GM23338 (cell line): ENCODE measurements around the gene COL9A3. TPM values are rescaled to one million over a fixed set of nuclear protein-coding genes. Genes with fewer than 3 reads are reported as not detected.

ENCODE experiments used
- ATAC-seq: fragments of 200-7000 bp; cut with Tn5 transposase; 3 replicates; pipeline ENCODE4 v1.9.1; 2020
- DNase-seq: peaks from one replicate; pipeline ENCODE4 v3.0.0-alpha.2; 2015; ENCODE audit warnings: low spot score
- H2AFZ ChIP-seq: fragments of 200-600 bp; sonication (generic); 2 replicates; pipeline ENCODE4 v1.8.0; 2016; ENCODE audit warnings: antibody characterized with exemption, mild to moderate bottlenecking, moderate library complexity
- H3F3A ChIP-seq: fragments of 200-600 bp; sonication (generic); replicated peaks from 2 replicates; pipeline ENCODE4 v1.8.0; 2017; ENCODE audit warnings: antibody characterized with exemption, mixed run types, low read depth
- H3K27ac ChIP-seq: fragments of 200-600 bp; sonication (generic); 2 replicates; pipeline ENCODE4 v1.6.1; 2016; ENCODE audit warnings: low read depth
- H3K27me3 ChIP-seq: fragments of 200-600 bp; sonication (generic); 2 replicates; pipeline ENCODE4 v1.8.0; 2016; ENCODE audit warnings: mild to moderate bottlenecking, mixed run types, moderate library complexity; ENCODE audit not compliant: insufficient read depth
- H3K36me3 ChIP-seq: fragments of 200-600 bp; sonication (generic); 2 replicates; pipeline ENCODE4 v1.8.0; 2016; ENCODE audit warnings: mild to moderate bottlenecking; ENCODE audit not compliant: insufficient read depth
- H3K4me1 ChIP-seq: fragments of 200-600 bp; sonication (generic); 2 replicates; pipeline ENCODE4 v1.8.0; 2016; ENCODE audit warnings: mild to moderate bottlenecking, moderate library complexity; ENCODE audit not compliant: insufficient read depth
- H3K4me2 ChIP-seq: fragments of 200-600 bp; sonication (generic); 2 replicates; pipeline ENCODE4 v1.7.1; 2017; ENCODE audit warnings: mixed run types
- H3K4me3 ChIP-seq: fragments of 200-600 bp; sonication (generic); 2 replicates; pipeline ENCODE4 v1.6.1; 2016; ENCODE audit warnings: mixed run types
- H3K79me2 ChIP-seq: fragments of 200-600 bp; sonication (generic); replicated peaks from 2 replicates; pipeline ENCODE4 v1.8.0; 2017; ENCODE audit warnings: mild to moderate bottlenecking; ENCODE audit not compliant: insufficient read depth
- H3K9me2 ChIP-seq: fragments of 200-600 bp; sonication (generic); 2 replicates; pipeline ENCODE4 v1.8.0; 2017; ENCODE audit not compliant: insufficient read depth
- H4K20me1 ChIP-seq: fragments of 200-600 bp; sonication (generic); replicated peaks from 2 replicates; pipeline ENCODE4 v1.8.0; 2017; ENCODE audit warnings: mild to moderate bottlenecking; ENCODE audit not compliant: insufficient read depth
- H3K27ac Mint-ChIP-seq: 2 replicates; pipeline ENCODE4 v1.8.0; 2020; ENCODE audit warnings: inconsistent platforms, mild to moderate bottlenecking, moderate library complexity, mixed read lengths
- H3K27me3 Mint-ChIP-seq: 3 replicates; pipeline ENCODE4 v1.8.0; 2022; ENCODE audit warnings: low read depth, mild to moderate bottlenecking, moderate library complexity, mixed read lengths, inconsistent platforms; ENCODE audit not compliant: insufficient read depth, poor library complexity
- H3K36me3 Mint-ChIP-seq: 3 replicates; pipeline ENCODE4 v1.8.0; 2021; ENCODE audit warnings: low read depth, mild to moderate bottlenecking, inconsistent platforms, moderate library complexity, mixed read lengths
- H3K4me1 Mint-ChIP-seq: 3 replicates; pipeline ENCODE4 v1.8.0; 2020; ENCODE audit warnings: mild to moderate bottlenecking, inconsistent platforms, mixed read lengths
- H3K4me3 Mint-ChIP-seq: 3 replicates; pipeline ENCODE4 v1.8.0; 2021; ENCODE audit warnings: moderate library complexity, mild to moderate bottlenecking, inconsistent platforms, mixed read lengths
- H3K9me3 Mint-ChIP-seq: 3 replicates; pipeline ENCODE4 v1.8.0; 2020; ENCODE audit warnings: moderate library complexity, mild to moderate bottlenecking, inconsistent platforms, mixed read lengths
- CREB1 ChIP-seq: fragments of 250-450 bp; sonication (Bioruptor Pico); IDR thresholded peaks from 2 replicates; pipeline ENCODE4 v1.5.0; 2020; ENCODE audit warnings: low read depth, mild to moderate bottlenecking, moderate library complexity
- ETS1 ChIP-seq: IDR thresholded peaks from 2 replicates; pipeline ENCODE4 v1.6.1; 2016; ENCODE audit warnings: antibody characterized with exemption
- EZH2 ChIP-seq: fragments of 200-600 bp; sonication (generic); IDR thresholded peaks from one replicate; pipeline ENCODE4 v1.8.0; 2017; ENCODE audit warnings: antibody characterized with exemption, mild to moderate bottlenecking, low read depth; ENCODE audit not compliant: unreplicated experiment
- EZH2phosphoT487 ChIP-seq: fragments of 200-600 bp; sonication (generic); IDR thresholded peaks from one replicate; pipeline ENCODE4 v1.8.1; 2018; ENCODE audit warnings: antibody characterized with exemption; ENCODE audit not compliant: unreplicated experiment
- JUNB ChIP-seq: IDR thresholded peaks from one replicate; pipeline ENCODE4 v1.6.1; 2016; ENCODE audit warnings: antibody characterized with exemption; ENCODE audit not compliant: unreplicated experiment
- POLR2AphosphoS5 ChIP-seq: IDR thresholded peaks from 2 replicates; pipeline ENCODE4 v1.6.1; 2016; ENCODE audit warnings: antibody characterized with exemption, low read depth
- STAT1 ChIP-seq: IDR thresholded peaks from one replicate; pipeline ENCODE4 v1.6.1; 2016; ENCODE audit warnings: antibody characterized with exemption; ENCODE audit not compliant: unreplicated experiment
- ZNF114 ChIP-seq: fragments of 250-450 bp; sonication (Bioruptor Pico); IDR thresholded peaks from 2 replicates; pipeline ENCODE4 v1.5.0; 2020; ENCODE audit warnings: mild to moderate bottlenecking, moderate library complexity
- ZNF462 ChIP-seq: fragments of 250-450 bp; sonication (Bioruptor Pico); IDR thresholded peaks from 2 replicates; pipeline ENCODE4 v1.5.0; 2020; ENCODE audit warnings: mild to moderate bottlenecking, moderate library complexity
- polyA plus RNA-seq: library from polyadenylated mRNA; unstranded; fragments of >200 nt; fragmentation: Nextera tagmentation; extraction: Ambion mirVana; gene quantifications from 2 replicates; pipeline ENCODE4 v1.2.1, GENCODE V29; 2016
- total RNA-seq: library from RNA; depleted of rRNA; stranded (reverse); fragments of >200 nt; shearing (Covaris generic); gene quantifications from 2 replicates; pipeline ENCODE4 v1.2.3, GENCODE V29; 2014
- TF ChIP-seq, protein P1 (sequence below): IDR thresholded peaks from one replicate; pipeline ENCODE4 v1.6.1; 2018; ENCODE audit warnings: antibody characterized with exemption; ENCODE audit not compliant: unreplicated experiment

The COL9A3 gene
- total and polyA plus RNA-seq, 2 experiments from 2014 or later: 74.9 to 113 TPM

DNA sequence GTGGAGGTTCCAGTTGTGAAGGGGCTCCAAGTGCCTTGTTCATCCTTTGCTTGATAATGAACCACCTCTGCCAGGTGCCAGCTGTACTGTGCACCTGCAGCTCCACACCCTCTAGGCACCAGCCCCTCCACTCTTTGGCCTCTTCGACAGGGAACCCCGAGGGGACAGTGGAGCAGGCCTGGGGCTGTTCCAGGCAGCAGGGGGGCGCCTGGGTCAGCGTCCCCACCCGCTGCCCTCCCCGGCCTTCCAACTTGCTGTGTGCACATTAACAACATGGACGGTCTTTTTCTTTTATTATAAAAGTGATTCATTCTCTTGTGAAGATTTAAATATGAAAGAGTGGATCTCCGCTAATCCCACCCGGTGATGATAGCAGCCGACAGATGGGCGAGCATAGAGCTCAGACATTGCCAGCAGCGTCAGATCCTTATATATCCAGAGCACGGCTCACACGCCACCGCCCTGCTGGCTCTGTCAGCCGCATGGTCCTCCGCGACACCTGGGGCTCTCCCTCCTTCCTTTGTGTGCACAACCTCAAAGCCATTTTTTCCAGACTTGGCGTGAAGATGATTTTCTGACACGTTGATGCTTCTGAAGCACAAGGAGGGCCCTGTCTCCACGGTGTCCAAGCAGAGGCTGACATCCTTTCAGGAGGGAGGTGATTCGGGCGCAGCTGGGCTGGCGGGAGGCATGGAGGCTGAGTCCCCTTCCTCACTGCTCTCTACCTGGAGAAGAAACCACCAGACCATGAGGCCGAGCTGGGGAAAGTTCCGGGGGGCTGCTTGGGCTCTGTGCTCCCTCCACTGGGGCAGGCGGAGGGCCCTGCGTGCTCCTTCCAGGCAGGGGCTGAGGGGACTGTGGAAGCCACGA is 42.8 kb upstream of the COL9A3 start (continued):
- TF ChIP-seq JUNB: no peak
- no peak for TF ChIP-seq STAT1

GRCh38 chr20:62774762-62775161 is 42.1 kb upstream of the COL9A3 start:
- Mint-ChIP-seq H3K4me1 (peaks cover 20% of the 10 kb centered on the region), H3K36me3 (no peaks in the 10 kb centered on the region), H3K27me3 (peaks cover 5% of the 10 kb centered on the region), H3K27ac (no peak overlapping the region), H3K4me3 (no peak overlapping the region), H3K9me3 (no peaks in the 10 kb centered on the region)
- no peak overlapping the region for H3K4me2 ChIP-seq
- no peaks in the 10 kb centered on the region for H3F3A ChIP-seq
- H3K27me3 ChIP-seq: no peaks in the 10 kb centered on the region
- no peak for DNase-seq
- TF ChIP-seq ZNF462 (CRISPR knock-in tag): no peak
- no peak for TF ChIP-seq ETS1
- no peak for TF ChIP-seq EZH2phosphoT487
- no peak for TF ChIP-seq POLR2AphosphoS5
- TF ChIP-seq ZNF114: no peak
- no peak for TF ChIP-seq STAT1
- no peak for TF ChIP-seq CREB1 (CRISPR knock-in tag)
- TF ChIP-seq, protein P1, sequence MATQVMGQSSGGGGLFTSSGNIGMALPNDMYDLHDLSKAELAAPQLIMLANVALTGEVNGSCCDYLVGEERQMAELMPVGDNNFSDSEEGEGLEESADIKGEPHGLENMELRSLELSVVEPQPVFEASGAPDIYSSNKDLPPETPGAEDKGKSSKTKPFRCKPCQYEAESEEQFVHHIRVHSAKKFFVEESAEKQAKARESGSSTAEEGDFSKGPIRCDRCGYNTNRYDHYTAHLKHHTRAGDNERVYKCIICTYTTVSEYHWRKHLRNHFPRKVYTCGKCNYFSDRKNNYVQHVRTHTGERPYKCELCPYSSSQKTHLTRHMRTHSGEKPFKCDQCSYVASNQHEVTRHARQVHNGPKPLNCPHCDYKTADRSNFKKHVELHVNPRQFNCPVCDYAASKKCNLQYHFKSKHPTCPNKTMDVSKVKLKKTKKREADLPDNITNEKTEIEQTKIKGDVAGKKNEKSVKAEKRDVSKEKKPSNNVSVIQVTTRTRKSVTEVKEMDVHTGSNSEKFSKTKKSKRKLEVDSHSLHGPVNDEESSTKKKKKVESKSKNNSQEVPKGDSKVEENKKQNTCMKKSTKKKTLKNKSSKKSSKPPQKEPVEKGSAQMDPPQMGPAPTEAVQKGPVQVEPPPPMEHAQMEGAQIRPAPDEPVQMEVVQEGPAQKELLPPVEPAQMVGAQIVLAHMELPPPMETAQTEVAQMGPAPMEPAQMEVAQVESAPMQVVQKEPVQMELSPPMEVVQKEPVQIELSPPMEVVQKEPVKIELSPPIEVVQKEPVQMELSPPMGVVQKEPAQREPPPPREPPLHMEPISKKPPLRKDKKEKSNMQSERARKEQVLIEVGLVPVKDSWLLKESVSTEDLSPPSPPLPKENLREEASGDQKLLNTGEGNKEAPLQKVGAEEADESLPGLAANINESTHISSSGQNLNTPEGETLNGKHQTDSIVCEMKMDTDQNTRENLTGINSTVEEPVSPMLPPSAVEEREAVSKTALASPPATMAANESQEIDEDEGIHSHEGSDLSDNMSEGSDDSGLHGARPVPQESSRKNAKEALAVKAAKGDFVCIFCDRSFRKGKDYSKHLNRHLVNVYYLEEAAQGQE: no peak
- TF ChIP-seq EZH2: no peak
- H3K4me3 ChIP-seq: no peak overlapping the region
- H3K36me3 ChIP-seq: no peaks in the 10 kb centered on the region
- H3K79me2 ChIP-seq: no peaks in the 10 kb centered on the region
- no peak for ATAC-seq
- H4K20me1 ChIP-seq: no peaks in the 10 kb centered on the region
- no peak overlapping the region for H2AFZ ChIP-seq
- H3K27ac ChIP-seq: no peak overlapping the region
- no peaks in the 10 kb centered on the region; the same call in 1 of the 2 replicates for H3K4me1 ChIP-seq
- H3K9me2 ChIP-seq: no peaks in the 10 kb centered on the region
